Neural progenitor cell (in vitro differentiated cells): ENCODE measurements around the gene HES2. TPM values are rescaled to one million over a fixed set of nuclear protein-coding genes. Genes with fewer than 3 reads are reported as not detected.
"Not testable (repeated sequence)": the region's sequence is repeated elsewhere in the genome, so short reads cannot be mapped to it uniquely, and the experiment has no call there.

Experiments used
- DNase-seq: peaks from one replicate; pipeline ENCODE4 v3.0.0-alpha.2; 2016; ENCODE audit warnings: low spot score
- H2AFZ ChIP-seq: fragments of 200-600 bp; sonication (generic); replicated peaks from 2 replicates; pipeline ENCODE4 v1.6.1; 2016; ENCODE audit warnings: antibody characterized with exemption
- H3F3A ChIP-seq: fragments of 200-600 bp; sonication (generic); 2 replicates; pipeline ENCODE4 v1.6.1; 2016; ENCODE audit warnings: antibody characterized with exemption, low read depth
- H3K27ac ChIP-seq: fragments of 200-600 bp; sonication (generic); 2 replicates; pipeline ENCODE4 v1.5.1; 2016; ENCODE audit warnings: mild to moderate bottlenecking
- H3K27me3 ChIP-seq: fragments of 200-600 bp; sonication (generic); 2 replicates; pipeline ENCODE4 v1.6.1; 2016; ENCODE audit warnings: mild to moderate bottlenecking, moderate library complexity
- H3K36me3 ChIP-seq: fragments of 200-600 bp; sonication (generic); 2 replicates; pipeline ENCODE4 v1.5.1; 2016
- H3K4me1 ChIP-seq: fragments of 200-600 bp; sonication (generic); 2 replicates; pipeline ENCODE4 v1.6.1; 2016; ENCODE audit warnings: mixed run types
- H3K4me2 ChIP-seq: fragments of 200-600 bp; sonication (generic); 2 replicates; pipeline ENCODE4 v1.6.1; 2016
- H3K4me3 ChIP-seq: fragments of 200-600 bp; sonication (generic); 2 replicates; pipeline ENCODE4 v1.5.1; 2016
- H3K79me2 ChIP-seq: fragments of 200-600 bp; sonication (generic); 2 replicates; pipeline ENCODE4 v1.6.1; 2016; ENCODE audit warnings: low read depth
- H3K9ac ChIP-seq: fragments of 200-600 bp; sonication (generic); 2 replicates; pipeline ENCODE4 v1.6.1; 2016
- H3K9me3 ChIP-seq: fragments of 200-600 bp; sonication (generic); 2 replicates; pipeline ENCODE4 v1.5.1; 2016; ENCODE audit warnings: low read depth
- H4K20me1 ChIP-seq: fragments of 200-600 bp; sonication (generic); 2 replicates; pipeline ENCODE4 v1.6.1; 2016; ENCODE audit warnings: low read depth
- H3K27ac Mint-ChIP-seq: 3 replicates; pipeline ENCODE4 v1.8.0; 2021; ENCODE audit warnings: mixed read lengths
- H3K27me3 Mint-ChIP-seq: 2 replicates; pipeline ENCODE4 v1.8.0; 2022; ENCODE audit warnings: low read depth, mild to moderate bottlenecking, inconsistent platforms, moderate library complexity, mixed read lengths; ENCODE audit not compliant: insufficient read depth
- H3K36me3 Mint-ChIP-seq: 3 replicates; pipeline ENCODE4 v1.8.0; 2021; ENCODE audit warnings: mixed read lengths
- H3K4me1 Mint-ChIP-seq: 3 replicates; pipeline ENCODE4 v1.8.0; 2021; ENCODE audit warnings: mixed read lengths
- H3K4me3 Mint-ChIP-seq: 3 replicates; pipeline ENCODE4 v1.8.0; 2021; ENCODE audit warnings: mild to moderate bottlenecking, moderate library complexity, mixed read lengths
- H3K9me3 Mint-ChIP-seq: 3 replicates; pipeline ENCODE4 v1.8.0; 2020; ENCODE audit warnings: mixed read lengths
- CTCF ChIP-seq: fragments of 200-600 bp; sonication (generic); IDR thresholded peaks from 2 replicates; pipeline ENCODE4 v1.5.1; 2017; ENCODE audit warnings: antibody characterized with exemption, mild to moderate bottlenecking
- EZH2 ChIP-seq: fragments of 200-600 bp; sonication (generic); IDR thresholded peaks from 2 replicates; pipeline ENCODE4 v1.6.1; 2017; ENCODE audit warnings: antibody characterized with exemption, mild to moderate bottlenecking, moderate library complexity
- EZH2phosphoT487 ChIP-seq: fragments of 200-600 bp; sonication (generic); IDR thresholded peaks from 2 replicates; pipeline ENCODE4 v1.6.1; 2017; ENCODE audit warnings: antibody characterized with exemption
- total RNA-seq: library from RNA; depleted of rRNA; stranded (reverse); fragments of >200 nt; gene quantifications from 2 replicates; pipeline ENCODE4 v1.2.3, GENCODE V29; 2015; ENCODE audit warnings: low replicate concordance

Gene HES2
- total RNA-seq, 1 donor from 2014 or later = 0.04 TPM

- H3F3A ChIP-seq = peaks cover 34% of the 10 kb centered on the region
- Mint-ChIP-seq H3K4me1 (peaks cover 37% of the 10 kb centered on the region), H3K9me3 (no peaks in the 10 kb centered on the region), H3K36me3 (no peaks in the 10 kb centered on the region), H3K27me3 (peaks cover 24% of the 10 kb centered on the region), H3K27ac (peak overlapping the region; percentile 60), H3K4me3 (peak overlapping the region; percentile 75)
- H3K79me2 ChIP-seq = no peaks in the 10 kb centered on the region
- no peak overlapping the region for H2AFZ ChIP-seq
- peak overlapping the region; percentile 52 for H3K4me3 ChIP-seq
- H3K9me3 ChIP-seq = no peaks in the 10 kb centered on the region
- peak overlapping the region; percentile 81 for H3K4me2 ChIP-seq
- peaks cover 34% of the 10 kb centered on the region for H3K27me3 ChIP-seq
- TF ChIP-seq EZH2phosphoT487 (no peak), CTCF (no peak), EZH2 (no peak)
- H3K36me3 ChIP-seq = no peaks in the 10 kb centered on the region
- H4K20me1 ChIP-seq = no peaks in the 10 kb centered on the region
- no peak for DNase-seq
- H3K27ac ChIP-seq = no peak overlapping the region
- peaks cover 29% of the 10 kb centered on the region for H3K4me1 ChIP-seq
- H3K9ac ChIP-seq = no peak overlapping the region
Observed at GRCh38 chr1:6446665-6447015, 26.9 kb upstream of the HES2 start.

DNA sequence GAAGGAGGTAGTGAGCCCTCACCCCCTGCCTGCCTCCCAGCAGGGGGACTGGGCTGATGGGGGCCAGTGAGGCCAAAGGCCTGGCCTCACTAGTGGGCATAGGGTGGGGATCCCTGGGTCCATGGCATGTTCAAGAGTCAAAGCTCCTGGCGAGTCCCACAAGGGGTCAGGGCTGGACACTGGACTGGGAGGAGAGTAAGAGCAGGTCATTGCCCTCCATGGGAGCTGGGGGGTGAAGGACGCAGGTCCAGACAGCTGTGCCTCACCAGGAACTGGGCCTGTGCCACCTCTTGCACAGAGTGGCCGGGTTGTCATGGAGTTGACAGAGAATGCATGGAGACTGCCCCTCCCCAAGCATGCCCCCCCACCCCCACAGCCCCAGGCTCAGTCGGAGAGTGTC, 26.2 kb upstream of the HES2 start:
- not testable (repeated sequence) for H3K9ac ChIP-seq, H3K27ac Mint-ChIP-seq, H3K9me3 ChIP-seq, H3K27ac ChIP-seq, H4K20me1 ChIP-seq, H2AFZ ChIP-seq, H3K4me3 Mint-ChIP-seq, H3K36me3 Mint-ChIP-seq, H3K79me2 ChIP-seq, H3K9me3 Mint-ChIP-seq, DNase-seq, H3K4me3 ChIP-seq, H3K36me3 ChIP-seq, H3K4me2 ChIP-seq
- Mint-ChIP-seq H3K27me3 (peaks cover 24% of the 10 kb centered on the region), H3K4me1 (peaks cover 40% of the 10 kb centered on the region)
- Histone ChIP-seq H3K4me1 (peaks cover 29% of the 10 kb centered on the region), H3F3A (peaks cover 41% of the 10 kb centered on the region), H3K27me3 (peaks cover 41% of the 10 kb centered on the region)

- DNase-seq = peak; percentile 72
- H3K9me3 Mint-ChIP-seq = no peaks in the 10 kb centered on the region
- peak overlapping the region; percentile 5 for H3K4me3 Mint-ChIP-seq
- no peak overlapping the region for H3K9ac ChIP-seq
- peak overlapping the region; percentile 27 for H3K27ac Mint-ChIP-seq
- no peak overlapping the region for H2AFZ ChIP-seq
- H3K27ac ChIP-seq = no peak overlapping the region
- H3K27me3 Mint-ChIP-seq = peaks cover 24% of the 10 kb centered on the region
- peaks cover 42% of the 10 kb centered on the region for H3F3A ChIP-seq
- no peaks in the 10 kb centered on the region for H3K79me2 ChIP-seq
- H3K27me3 ChIP-seq = peaks cover 48% of the 10 kb centered on the region
- no peaks in the 10 kb centered on the region for H4K20me1 ChIP-seq
- H3K36me3 Mint-ChIP-seq = no peaks in the 10 kb centered on the region
- no peaks in the 10 kb centered on the region for H3K36me3 ChIP-seq
- peaks cover 28% of the 10 kb centered on the region for H3K4me1 ChIP-seq
- no peaks in the 10 kb centered on the region for H3K9me3 ChIP-seq
- no peak overlapping the region for H3K4me2 ChIP-seq
- H3K4me1 Mint-ChIP-seq = peaks cover 33% of the 10 kb centered on the region
- TF ChIP-seq CTCF (peak; percentile 58), EZH2 (no peak), EZH2phosphoT487 (no peak)
- no peak overlapping the region for H3K4me3 ChIP-seq
Observed at GRCh38 chr1:6445062-6445763, 25.5 kb upstream of the HES2 start.

- Histone ChIP-seq H3K9me3 (no peaks in the 10 kb centered on the region), H3K4me2 (no peak overlapping the region), H3K4me1 (peaks cover 19% of the 10 kb centered on the region), H4K20me1 (no peaks in the 10 kb centered on the region), H3K27me3 (peaks cover 49% of the 10 kb centered on the region), H3K4me3 (no peak overlapping the region), H3K27ac (no peak overlapping the region), H3K36me3 (no peaks in the 10 kb centered on the region), H3K79me2 (no peaks in the 10 kb centered on the region), H3K9ac (no peak overlapping the region), H3F3A (peaks cover 48% of the 10 kb centered on the region), H2AFZ (no peak overlapping the region)
- Mint-ChIP-seq H3K27me3 (peaks cover 19% of the 10 kb centered on the region), H3K4me1 (peaks cover 31% of the 10 kb centered on the region), H3K9me3 (no peaks in the 10 kb centered on the region), H3K4me3 (no peak overlapping the region), H3K36me3 (no peaks in the 10 kb centered on the region), H3K27ac (no peak overlapping the region)
- no peak for TF ChIP-seq CTCF
- TF ChIP-seq EZH2 = no peak
- TF ChIP-seq EZH2phosphoT487 = no peak
- no peak for DNase-seq
Observed at GRCh38 chr1:6444377-6444776, 24.7 kb upstream of the HES2 start.
